ENCODE data around the gene MYD88.

Gene MYD88

DNA sequence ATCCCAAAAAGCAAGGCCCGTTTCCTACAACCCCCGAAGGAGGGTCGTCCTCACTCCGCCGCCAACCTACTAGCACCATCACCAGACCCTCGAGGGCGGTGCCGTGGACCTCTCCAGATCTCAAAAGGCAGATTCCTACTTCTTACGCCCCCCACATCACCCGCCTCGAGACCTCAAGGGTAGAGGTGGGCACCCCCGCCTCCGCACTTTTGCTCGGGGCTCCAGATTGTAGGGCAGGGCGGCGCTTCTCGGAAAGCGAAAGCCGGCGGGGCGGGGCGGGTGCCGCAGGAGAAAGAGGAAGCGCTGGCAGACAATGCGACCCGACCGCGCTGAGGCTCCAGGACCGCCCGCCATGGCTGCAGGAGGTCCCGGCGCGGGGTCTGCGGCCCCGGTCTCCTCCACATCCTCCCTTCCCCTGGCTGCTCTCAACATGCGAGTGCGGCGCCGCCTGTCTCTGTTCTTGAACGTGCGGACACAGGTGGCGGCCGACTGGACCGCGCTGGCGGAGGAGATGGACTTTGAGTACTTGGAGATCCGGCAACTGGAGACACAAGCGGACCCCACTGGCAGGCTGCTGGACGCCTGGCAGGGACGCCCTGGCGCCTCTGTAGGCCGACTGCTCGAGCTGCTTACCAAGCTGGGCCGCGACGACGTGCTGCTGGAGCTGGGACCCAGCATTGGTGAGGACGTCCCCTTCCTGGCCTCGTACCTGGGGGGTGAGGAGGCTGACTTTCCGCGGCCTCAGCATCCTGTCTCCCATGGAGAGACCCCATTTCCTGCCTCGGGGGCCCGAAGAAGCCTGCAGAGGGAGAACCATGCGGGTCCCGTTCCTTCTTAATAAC lies at the start of gene MYD88:
Gene MYD88, plus strand, starts transcription at position 313 of the 842 bp plus-strand sequence. Its CDS starts 40 bp downstream, at position 353.
- DNase-seq (ENCODE audit: low spot score): peak; percentile 56

DNA sequence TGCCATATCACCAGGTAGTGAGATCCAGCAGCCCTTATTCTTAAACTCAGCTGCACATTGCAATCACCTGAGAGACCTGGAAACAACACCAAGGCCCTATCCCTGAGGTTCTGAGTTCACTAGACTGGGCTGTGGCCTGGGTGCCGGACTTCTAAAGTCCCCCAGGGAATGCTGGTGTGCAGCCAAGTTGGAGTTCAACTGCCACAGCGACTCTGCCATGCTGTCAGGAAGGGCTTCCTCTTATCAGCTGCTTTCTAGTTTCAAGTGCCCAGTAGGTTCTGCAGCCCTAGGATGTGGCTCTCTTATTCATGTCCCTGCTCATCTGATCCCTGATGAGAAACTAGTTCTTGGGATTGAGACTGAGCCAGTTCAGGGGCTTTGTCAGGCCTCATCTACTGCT lies 49.3 kb upstream of the MYD88 start:
- no peak for DNase-seq (ENCODE audit: low spot score)

DNA sequence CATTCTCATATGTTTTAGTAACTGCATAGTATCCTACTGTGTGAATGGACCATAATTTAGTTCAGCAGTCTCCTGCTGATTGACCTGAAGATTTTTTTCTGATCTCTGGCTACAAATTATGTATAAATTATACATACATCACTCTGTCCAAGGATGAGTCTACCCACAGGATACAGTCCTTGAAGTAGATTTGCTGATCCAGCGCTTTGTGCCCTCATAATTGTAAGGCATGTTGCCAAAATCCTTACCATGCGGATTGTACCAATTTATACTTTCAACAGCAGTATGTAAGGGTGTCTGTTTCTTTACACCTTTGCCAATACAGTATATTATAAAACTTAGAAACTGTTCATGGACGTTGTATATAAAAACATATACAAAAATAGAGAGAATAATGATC lies 48.0 kb upstream of the MYD88 start:
- DNase-seq (ENCODE audit: low spot score): no peak

DNA sequence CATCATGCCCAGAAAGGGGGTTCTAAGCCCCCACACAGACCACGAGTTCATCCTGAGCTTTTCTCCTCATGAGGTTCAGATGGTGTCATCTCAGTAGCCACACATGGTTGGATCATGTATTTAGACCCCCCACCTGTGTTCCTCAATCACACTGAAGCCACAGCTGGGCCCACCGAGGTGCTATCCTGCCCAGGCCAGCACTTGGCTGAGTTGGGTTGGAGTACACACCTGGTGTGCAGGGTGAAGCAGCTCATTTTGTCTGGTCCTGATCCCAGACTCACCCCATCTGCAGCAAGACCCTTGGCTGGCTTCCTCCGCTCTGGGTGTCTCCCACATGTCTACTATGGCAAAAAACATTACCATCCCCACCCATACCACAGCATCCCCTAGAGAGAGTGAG lies 43.5 kb upstream of the MYD88 start:
- no peak for DNase-seq (ENCODE audit: low spot score)

DNA sequence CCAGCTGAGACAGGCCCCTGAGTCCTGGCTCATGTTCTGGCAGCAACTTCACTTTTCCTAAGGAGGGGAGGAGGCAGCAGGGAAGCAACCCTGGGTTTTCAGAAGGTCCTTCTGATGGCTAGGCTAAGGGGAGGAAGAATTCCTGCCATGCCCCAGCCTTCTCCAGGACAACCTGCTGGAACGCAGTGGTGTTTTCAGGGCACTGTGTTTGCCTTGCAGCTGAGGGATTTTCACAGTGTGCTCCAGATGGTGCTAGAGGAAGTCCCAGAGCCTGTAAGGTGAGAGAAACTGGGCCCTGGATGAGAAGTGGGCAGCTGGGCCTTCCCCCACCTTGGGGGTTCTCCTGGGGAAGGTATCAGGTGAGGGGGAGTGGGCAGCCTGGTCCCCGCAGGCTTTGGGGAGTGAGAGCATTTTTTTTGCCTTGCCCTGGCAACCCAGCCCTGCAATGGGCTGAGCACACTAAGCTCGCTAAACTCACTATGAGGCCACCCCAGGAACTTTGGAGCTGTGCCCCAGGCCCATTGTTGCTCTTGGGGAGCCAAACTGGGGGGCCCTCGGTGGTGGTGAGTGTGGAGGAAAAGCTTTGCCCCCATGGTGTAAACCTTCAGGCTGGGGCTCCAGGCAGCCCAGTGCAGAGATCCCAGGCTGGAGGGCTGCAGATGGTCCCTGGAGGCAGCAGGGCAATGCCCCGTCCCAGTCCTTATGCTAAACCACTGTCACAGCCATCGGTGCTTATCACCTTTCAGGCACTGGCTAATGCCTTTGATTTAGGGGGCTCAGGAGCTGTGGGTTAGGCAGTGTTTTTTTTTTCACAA lies 42.6 kb upstream of the MYD88 start:
- DNase-seq (ENCODE audit: low spot score): no peak

DNA sequence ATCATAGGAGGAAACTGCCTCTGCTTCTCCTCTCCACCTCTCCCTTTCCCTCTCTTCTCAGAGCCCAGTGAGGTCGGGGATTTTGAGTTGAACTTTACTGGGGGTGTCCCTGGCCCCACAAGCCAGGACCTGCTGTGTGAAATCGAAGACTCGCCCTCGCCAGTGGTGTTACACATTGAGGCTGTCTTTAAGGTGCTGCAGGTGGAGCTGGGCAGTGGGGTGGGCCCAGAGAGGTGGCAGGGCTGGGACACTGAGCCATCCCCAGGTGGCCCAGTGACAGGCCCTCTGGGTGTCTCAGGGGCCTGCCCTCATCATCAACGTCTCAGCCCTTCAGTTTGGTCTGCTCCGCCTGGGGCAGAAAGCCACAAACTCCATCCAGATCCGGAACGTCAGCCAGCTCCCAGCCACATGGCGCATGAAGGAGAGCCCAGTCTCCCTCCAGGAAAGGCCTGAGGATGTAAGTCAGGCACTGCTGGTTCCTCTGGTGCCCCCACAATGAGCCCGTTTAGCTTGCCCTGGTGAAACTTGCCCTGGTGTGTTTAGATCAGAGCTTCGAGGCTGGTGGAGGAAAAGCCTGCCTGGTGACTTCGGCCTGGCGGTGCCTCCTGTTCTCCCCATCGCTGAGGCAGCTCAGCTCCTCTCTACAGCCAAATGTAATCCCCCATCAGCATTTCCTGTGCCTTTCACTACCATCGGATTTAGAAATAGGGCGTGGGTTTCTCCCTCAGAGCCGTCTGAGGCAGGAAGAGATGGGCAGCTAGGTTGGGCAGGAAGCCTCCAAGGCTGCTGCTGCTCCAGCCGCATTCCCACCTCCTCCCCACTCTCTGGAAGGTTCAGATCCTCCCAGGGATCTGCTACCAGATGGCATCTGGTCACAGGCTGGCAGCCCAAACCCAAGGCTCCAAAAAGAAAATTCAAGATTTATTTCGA lies 40.8 kb upstream of the MYD88 start:
- no peak for DNase-seq (ENCODE audit: low spot score)

DNA sequence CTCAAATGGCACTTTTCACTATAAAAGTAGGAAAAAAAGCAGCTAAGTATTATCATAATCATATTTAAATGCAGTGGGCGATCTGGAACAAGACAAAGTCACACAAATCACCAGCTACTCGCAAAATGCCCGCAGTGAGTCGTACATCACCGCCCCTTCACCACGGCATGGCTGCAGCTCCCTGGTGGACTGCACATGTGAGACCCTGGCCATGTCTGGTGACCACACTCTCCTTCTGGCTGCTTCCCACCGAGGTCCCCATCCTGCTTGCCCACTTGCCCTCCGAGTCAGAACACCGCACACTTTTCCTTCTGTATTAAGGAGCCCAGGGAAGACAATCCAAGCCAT lies 40.1 kb upstream of the MYD88 start:
- no peak for DNase-seq (ENCODE audit: low spot score)

DNA sequence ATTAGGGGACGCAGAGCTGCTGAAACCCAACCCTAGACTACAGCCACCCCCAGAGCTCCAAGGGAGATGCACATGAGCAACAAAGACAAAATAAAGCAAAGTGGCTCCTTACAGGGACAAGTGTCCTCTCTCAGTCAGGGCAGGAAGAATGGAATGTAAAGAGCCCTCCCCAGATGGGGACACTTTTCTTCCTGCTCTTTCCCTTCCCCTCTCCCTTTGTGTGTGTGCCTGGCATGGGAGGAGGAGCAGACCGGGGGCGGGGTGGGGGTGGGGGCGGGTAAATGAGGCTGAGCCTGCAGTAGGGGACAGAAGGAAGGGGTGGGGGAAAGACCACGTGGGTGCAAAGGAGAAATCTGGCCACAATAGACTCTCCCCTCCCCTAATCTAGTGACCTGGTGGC lies 38.9 kb upstream of the MYD88 start:
- DNase-seq (ENCODE audit: low spot score): no peak

DNA sequence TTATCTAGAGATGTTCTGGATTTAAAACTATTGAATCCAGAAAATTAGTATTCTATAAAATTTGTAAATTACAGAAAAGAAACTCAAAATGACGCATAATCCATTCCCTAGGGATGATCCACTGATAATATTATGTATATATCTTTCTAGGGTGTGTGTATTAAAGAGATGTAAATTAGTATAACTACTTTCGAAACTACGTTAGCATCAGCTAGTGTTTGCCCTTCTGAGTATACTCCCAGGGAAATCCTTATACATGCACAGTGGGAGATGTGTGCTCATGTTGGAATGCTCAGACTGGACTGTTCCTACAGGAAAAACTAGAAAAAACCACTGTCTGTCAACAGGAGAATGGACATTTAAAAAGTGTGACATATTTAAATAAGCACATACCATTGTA lies 38.0 kb upstream of the MYD88 start:
- no peak for DNase-seq (ENCODE audit: low spot score)

DNA sequence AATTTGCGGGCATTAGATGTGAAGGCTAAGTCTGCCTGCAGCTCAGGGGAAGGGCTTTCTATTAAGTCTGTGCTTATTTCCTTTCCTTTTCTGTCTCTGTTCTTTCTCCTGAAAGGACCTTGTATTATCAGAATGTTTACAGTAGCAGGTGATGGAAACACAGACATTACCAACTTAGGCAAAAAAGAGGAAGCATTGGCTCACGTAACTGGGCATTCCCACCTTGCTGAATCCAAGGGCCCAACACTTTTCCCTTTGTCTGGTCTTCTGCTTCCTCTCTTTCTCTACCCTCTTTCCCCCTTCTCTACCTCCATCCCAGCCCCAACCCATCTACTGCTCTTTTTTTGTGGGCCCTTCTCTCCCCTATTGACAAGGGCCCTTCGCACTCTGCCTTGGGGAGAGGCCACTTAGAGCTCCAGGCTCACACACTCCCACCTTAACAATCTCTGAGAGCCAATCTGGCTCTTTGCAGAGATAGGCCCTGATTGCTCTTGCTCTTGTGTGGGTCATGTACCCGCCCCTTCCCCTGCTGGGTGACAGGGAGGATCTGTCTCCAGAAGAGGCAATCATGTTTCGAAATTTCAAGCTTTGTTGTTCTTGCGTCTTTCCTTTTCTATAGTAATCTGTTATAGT lies 36.5 kb upstream of the MYD88 start:
- no peak for DNase-seq (ENCODE audit: low spot score)

DNA sequence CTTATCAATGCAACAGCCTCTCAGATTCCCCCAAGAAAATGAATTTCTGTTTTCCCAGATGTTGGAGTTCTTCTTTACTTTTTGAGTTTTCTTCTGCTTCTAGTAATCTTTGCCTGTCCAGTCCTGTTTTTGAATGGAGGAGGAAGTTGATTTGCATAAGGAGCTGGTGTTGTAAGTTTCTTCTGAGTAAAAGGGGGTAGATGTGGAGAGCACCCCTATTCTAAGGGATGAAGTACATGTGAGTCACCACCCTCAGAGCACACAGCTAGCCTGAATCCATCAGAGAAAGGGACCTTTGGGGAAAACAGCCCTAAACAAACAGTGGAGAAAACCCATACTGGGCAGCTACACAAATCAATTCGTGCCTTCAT lies 36.0 kb upstream of the MYD88 start:
- DNase-seq (ENCODE audit: low spot score): no peak

DNA sequence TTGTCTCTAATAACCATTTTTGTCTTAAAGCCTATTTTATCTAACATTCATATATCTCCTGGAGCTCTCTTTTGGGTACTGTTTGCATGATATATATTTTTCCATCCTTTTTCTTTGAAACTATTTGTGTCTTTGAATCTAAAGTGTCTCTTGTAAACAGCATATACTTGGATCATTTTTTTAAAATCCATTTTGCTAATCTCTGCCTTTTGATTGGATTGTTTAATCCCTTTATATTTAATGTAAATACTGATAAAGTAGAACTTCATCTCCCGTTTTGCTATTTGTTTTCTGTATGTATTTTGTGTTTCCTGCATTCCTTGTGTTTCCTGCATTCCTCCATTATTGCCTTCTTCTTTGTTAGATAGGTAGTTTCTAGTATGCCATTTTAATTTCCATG lies 32.9 kb upstream of the MYD88 start:
- no peak for DNase-seq (ENCODE audit: low spot score)

DNA sequence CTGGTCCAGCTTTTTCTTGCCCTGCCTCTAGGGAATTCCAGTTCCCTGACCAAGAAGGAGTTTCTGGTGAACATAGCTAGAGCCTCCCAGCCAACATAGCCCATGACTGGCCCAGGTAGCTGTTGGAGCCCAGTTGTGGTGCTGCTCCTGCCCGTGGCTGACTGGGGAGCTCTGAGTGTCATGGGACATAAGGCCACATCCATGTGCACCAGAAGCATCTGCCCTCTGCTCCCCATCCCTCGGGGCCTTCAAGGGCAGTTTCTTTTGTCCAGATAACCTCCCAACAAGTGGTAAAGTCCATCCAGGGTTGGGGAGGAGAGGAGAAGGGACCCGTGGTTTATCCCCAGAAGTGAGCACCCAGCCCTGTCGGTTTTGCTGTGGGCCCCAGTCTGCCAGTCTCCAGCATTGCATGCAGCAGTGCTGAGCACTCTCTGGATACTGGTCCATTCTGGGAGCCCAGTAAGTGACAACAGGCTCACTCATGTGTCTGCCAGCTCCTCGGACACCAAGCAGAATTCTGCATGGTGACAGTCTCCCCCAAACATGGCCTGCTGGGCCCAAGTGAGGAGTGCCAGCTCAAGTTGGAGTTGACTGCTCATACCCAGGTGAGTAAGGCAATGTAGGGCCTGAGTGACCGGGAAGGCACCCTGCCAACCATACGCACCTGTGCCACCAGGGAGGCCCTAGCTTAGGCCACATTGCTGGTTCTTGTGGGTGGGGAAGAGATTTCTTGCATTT lies 30.4 kb upstream of the MYD88 start:
- DNase-seq (ENCODE audit: low spot score): no peak

DNA sequence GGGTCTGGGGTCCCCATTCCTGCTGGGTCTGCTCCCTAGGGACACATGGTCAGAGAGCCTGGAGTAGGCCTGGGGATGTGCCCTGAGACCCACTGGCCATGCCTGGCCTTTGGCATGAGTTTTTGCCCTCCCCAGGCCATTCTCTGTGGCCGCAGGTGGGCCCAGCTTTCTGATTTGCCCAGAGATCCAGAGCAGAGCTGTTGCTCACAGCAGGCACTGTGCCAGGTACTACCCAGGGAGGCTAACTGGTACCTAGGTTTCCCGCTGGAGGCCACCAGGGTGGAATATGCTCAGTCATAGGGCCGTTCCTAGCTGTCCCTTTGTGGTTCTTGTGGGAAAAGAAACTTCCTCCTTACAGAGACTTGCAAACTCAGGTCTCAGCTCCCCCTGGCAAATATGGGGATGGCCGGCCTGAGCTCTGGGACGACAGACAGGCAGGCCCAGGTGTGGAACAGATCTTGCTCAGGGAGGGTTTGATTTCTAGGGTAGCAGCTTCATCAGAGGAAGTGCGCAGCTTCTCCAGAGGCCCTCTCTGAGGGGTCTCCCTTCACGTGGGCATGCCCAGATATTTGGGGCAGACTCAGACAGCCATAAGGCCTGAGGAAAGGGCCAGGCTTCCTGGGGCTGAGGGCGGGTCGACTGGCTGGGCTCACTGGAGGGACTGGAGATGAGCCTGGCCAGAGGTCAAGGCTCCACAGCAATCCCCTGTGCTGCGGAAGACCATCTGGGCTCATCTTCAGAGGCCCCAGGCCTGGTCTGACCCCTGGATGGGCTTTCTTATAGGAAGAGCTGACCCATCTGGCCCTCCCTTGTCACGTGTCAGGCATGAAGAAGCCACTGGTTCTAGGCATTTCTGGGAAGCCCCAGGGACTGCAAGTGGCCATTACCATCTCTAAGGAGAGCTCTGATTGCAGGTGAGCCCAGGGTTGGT lies 29.5 kb upstream of the MYD88 start:
- no peak for DNase-seq (ENCODE audit: low spot score)

DNA sequence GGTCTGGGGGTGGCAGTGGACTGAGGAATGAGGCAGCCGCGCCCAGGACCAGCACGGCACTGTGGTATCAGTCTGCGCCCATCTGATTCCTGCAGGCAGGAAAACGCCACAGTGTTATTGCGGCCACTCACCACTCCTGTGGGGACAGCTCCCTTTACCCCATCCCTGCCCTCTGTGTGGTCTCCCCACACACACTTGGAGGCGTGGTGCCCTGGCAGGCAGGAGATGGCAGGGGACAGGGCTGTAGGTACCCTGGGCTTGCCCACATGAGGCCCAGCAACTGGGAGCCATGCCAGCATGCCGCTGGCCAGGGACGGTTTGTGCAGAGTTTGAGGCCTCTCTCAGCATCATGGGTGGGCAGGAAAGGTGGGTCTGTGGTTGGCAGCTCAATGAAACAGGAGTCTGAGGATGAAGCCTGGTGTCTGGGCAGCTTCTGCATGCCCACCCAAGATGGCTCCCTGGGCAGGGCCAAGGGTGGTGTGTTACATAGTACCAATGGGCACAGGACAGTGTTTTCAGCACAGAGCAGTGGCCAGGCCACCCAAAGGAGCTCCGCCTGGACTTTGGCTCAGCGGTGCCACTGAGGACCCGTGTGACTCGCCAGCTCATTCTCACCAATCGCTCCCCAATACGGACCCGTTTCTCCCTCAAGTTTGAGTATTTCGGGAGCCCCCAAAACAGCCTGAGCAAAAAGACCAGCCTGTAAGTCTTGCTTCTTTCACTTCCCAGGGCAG lies 28.7 kb upstream of the MYD88 start:
- no peak for DNase-seq (ENCODE audit: low spot score)

DNA sequence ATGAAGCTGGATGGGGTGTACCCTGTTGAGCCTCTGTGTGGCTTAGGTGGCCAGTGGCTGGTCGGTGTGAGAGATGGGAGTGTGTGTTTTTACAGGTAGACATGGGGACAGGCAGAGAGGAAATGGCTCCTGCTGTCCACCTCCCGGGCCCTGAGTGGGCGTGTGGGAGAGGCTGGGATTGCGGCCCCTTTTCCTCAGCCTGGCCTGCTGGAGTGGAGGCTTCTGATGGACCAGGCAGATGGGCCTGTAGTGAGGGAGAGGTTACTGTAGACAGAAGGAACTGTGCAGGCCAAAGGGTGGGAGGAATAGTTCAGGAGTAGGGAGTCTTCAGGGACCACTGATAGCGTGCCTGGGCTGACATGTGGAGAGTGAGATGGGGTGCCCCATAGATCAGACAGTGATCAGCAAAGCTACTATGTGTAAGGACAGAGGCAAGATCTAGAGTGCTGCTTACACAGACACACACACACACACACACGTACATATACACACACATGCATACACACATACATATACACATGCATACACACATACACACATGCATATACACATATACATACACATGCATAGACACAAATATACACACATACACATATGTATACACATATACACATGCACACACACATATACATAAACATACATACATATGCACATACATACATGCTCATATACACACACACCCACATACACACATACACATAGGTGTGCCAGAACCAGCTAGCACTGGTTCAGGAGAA lies 28.0 kb upstream of the MYD88 start:
- no peak for DNase-seq (ENCODE audit: low spot score)

DNA sequence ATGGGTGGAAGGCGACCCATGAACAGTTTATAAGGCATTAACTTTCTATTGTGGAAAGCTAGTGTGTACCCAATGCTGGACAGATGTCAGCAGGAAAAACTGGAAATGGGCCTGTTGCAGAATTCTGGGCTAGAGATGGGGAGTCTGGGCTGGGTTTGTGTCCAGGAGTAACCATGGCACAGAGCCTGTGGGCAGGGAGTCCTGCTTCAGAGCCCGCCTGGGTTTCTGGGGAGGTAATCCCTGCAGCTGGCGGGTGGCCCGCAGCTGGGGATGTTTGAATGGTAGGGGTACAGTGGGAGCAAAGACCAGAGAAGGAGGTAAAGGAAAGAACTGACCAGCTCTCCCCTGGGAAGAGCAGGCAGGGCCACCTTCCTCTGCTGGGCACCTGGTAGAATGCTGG lies 27.3 kb upstream of the MYD88 start:
- no peak for DNase-seq (ENCODE audit: low spot score)

DNA sequence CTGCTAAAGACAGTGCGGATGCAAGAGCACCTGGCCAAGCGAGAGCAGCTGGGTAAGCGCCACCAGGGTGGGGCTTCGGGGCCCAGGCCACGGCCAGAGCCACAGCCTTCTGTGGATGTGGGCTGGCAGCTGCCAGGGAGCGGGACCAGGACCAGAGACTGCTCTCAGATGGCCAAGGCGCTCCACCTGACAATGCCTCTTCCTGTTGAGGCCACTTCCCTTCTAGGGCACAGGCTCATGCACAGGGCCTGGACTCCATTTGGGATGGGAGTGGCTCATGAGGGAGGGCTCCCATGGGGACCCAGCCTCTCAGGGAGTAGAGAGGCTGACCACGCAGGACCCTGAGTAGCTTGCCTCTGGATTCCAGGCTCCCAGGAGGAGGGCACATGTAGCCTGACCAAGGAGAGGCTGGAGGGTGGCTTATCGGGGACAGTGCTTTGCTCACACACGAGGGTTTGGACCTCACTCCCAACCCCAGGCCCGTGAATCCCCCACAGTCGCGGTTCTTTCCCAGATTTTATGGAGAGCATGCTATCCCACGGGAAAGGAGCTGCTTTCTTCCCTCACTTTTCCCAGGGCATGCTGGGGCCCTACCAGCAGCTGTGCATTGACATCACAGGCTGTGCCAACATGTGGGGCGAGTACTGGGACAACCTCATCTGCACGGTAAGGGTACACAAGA lies 26.6 kb upstream of the MYD88 start:
- no peak for DNase-seq (ENCODE audit: low spot score)
